GM21390 (cell line): ENCODE measurements around the gene TAF3.
A peak's percentile ranks its signal among the peaks of the same experiment; 100 is the strongest.
"Not testable (repeated sequence)": the region's sequence is repeated elsewhere in the genome, so short reads cannot be mapped to it uniquely, and the experiment has no call there.

ENCODE experiments used
- ATAC-seq: cut with Tn5 transposase; IDR thresholded peaks from one replicate; pipeline ENCODE4 v1.9.1; 2021; ENCODE audit not compliant: unreplicated experiment

The TAF3 gene, protein sequence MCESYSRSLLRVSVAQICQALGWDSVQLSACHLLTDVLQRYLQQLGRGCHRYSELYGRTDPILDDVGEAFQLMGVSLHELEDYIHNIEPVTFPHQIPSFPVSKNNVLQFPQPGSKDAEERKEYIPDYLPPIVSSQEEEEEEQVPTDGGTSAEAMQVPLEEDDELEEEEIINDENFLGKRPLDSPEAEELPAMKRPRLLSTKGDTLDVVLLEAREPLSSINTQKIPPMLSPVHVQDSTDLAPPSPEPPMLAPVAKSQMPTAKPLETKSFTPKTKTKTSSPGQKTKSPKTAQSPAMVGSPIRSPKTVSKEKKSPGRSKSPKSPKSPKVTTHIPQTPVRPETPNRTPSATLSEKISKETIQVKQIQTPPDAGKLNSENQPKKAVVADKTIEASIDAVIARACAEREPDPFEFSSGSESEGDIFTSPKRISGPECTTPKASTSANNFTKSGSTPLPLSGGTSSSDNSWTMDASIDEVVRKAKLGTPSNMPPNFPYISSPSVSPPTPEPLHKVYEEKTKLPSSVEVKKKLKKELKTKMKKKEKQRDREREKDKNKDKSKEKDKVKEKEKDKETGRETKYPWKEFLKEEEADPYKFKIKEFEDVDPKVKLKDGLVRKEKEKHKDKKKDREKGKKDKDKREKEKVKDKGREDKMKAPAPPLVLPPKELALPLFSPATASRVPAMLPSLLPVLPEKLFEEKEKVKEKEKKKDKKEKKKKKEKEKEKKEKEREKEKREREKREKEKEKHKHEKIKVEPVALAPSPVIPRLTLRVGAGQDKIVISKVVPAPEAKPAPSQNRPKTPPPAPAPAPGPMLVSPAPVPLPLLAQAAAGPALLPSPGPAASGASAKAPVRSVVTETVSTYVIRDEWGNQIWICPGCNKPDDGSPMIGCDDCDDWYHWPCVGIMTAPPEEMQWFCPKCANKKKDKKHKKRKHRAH

DNA sequence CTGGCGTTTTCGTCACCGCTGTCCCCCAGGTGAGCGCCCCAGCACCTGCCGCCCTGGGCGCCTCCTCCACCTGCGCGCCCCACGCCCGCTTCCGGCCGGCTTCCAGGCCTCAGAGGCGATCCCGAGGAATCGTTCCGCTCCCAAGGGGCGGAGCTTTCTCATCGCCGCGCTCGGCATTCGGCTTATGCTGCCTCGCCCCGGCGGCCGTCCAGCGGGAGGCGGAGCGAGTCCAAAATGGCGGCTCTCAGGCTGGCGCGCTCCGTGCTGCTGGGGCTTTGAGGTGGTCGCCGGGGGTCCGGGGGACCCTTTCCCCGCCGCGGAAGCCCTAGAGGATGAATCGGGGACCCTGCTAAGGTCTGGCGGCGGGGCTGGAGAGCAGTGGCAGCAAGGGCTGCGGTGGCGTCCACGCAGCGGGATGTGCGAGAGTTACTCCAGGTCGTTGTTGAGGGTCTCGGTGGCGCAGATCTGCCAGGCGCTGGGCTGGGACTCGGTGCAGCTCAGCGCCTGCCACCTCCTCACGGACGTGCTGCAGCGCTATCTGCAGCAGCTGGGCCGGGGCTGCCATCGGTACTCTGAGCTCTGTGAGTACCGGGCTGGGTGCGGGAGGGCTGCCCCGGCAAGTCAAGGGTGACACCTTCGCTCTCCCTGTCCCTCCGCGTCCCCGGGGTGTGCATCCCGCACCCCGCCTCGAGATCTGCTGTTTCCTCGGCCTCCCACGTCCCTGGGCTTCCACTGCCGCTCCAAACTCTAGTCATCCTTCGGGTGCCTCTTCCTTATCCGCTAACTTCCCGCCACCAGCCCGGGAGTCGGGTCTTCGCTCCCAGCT is at the start of gene TAF3:
TAF3 (plus strand) TSS at position 211 of the 826 bp plus-strand sequence; CDS start at position 416, 205 bp downstream.
- ATAC-seq = peak; percentile 86

DNA sequence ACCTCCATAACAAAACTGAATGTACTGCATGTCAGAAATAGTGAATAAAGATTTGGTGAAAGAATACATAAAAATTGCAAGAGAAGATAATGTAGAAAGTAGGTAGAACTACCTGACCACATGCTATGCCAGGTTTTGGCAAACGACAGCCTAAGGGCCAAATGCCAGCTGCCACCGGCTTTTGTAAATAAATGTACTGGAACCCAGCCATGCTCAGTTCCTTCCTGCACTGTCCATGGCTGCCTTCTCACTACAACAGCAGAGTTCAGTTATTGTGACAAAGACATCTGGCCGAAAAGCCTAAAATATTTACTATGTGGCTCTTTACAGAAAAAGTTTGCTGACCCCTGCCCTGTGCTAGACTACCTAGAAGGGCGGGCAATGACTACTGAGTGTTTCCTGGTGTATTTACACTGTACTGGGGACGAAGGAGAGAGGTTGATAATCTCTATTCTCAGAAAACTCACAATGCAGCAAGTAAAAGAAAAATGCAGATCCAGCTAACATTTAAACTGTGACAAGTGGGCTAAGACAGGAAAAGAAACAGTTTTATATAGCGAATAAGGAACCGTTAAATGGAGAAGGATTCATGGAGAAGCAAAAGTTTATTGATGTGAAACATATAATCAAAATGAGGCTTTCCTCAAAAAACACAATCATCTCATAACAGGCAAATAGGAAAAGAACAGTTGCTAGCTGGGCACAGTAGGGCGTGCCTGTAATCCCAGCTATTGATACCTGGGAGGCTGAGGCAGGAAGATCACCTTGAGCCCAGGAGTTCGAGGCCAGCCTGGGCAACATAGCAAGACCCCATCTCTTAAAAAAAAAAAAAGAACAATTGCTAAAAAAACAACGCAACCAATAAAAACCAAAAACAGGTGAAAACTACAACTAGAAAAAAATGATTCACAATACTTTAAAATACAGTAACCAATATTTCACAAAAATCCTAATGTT is 44.2 kb upstream of the TAF3 start:
- no peak for ATAC-seq

DNA sequence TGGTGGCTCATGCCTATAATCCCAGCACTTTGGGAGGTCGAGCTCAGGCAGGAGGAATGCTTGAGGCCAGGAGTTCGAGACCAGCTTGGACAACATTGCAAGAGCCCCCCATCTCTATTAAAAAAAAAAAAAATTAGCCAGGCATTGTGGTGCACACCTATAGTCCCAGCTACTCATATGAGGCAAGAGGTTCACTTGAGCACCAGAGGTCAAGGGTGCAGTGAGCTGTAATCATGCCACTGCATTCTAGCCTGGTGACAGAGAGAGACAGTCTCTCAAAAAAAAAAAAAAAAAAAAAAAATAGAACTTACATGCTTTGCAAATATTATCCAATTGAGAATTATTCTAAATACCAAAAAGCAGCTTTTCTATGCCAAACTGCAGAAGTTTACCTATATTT is 41.5 kb upstream of the TAF3 start:
- ATAC-seq = no peak

DNA sequence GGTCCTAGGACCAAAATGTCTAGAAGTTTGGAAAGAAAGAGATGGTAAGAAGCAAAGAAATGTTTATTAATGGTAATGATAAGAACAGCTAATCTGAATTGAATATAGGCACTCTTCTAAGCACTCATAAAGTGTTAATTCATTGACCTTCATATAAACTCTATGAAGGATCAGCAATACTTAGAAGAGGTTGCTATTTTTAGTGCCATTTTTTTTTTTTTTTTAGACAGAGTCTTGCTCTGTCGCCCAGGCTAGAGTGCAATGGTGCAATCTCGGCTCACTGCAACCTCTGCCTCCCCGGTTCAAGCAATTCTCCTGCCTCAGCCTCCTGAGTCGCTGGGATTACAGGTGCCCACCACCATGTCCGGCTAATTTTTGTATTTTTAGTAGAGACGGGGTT is 36.1 kb upstream of the TAF3 start:
- ATAC-seq = not testable (repeated sequence)

DNA sequence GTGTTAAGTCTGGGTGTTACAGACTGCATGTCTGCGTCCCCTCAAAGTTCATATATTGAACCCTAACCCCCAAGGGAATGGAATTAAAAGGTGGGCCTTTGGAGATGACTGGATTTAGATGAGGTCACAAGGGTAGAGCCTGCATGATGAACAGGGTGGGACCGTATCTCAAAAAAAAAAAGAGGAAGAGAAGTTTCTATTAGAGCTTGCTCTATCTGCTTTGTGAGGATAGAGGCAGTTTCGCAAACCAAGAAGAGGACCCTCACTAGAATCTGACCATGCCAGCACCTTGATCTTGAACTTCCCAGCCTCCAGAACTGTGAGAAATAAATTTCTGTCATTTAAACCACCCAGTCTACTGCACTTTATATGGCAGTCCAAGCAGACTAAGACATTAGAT is 31.9 kb upstream of the TAF3 start:
- no peak for ATAC-seq

DNA sequence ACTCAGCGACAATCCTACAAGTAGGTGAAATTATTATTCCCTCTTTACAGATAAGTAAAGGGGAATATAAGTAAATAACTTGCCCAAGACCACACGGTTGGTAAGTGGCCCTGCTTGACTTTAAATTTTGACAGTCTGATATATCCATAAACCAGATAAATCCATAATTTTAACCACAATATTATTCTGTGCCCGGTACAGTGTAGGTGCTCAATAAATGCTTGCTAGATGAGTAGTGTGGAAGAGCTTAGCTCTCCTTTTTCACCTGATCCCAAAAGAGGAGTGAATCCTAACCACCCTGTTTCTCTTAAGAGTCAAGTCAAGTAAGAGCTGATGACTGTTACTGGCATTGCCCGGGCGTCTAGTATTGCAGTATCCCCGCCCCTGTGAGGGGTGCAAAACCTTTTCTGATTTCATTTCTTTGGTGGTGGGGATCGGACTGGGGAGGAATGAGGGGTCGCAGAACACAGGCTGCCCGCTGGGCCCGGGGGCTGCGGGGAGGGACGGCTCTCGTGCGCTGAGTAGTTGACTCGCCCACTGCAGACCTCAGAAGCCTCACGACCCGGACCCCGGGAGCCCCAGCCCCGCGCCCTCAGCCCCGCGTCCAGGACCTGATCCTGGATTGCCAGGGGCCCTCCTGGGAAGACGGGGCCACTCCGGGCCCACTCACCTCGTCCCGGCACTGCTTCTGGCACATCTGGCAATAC is 31.0 kb upstream of the TAF3 start:
- peak; percentile 1 for ATAC-seq

DNA sequence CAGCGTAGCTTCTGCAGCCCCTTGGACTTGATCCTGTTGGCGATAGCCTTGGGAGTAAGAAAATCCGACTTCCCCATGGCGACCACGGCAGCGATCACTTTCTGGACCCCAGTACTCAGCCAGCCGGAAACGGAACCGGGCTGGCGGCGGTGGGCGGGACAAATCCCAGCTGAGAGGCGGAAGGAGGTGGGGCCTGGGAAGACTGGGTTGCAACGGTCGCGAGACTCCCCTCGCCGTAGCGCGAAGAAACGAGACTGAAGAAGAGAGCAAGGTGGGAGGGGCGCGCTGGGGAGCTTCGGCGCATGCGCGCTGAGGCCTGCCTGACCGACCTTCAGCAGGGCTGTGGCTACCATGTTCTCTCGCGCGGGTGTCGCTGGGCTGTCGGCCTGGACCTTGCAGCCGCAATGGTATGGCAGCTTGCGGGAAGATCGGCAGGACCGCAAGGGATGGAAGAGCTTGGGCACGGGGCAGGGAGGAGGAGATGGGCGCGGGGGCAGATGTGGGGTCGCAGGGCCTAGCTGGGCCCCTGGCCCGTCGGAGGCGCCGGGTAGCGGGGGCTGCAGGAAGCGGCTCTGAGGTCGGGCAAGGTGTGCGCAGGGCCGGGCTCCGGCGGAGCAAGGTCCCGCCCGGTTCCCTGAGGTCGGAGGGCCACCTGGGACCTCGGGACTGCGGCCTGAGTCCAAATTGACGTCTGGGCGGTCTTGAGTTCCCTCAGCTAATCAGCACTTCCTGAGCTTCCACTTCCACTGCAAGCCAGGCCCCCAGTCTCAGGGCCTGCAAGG is 30.3 kb upstream of the TAF3 start, which contains the start of the genes ATP5F1C and KIN:
ATP5F1C (plus strand) TSS at position 321 of the 782 bp plus-strand sequence; CDS start at position 352, 31 bp downstream.
KIN (minus strand) TSS at position 137 of the 782 bp plus-strand sequence; CDS start at position 77, 60 bp downstream.
- peak; percentile 92 for ATAC-seq

DNA sequence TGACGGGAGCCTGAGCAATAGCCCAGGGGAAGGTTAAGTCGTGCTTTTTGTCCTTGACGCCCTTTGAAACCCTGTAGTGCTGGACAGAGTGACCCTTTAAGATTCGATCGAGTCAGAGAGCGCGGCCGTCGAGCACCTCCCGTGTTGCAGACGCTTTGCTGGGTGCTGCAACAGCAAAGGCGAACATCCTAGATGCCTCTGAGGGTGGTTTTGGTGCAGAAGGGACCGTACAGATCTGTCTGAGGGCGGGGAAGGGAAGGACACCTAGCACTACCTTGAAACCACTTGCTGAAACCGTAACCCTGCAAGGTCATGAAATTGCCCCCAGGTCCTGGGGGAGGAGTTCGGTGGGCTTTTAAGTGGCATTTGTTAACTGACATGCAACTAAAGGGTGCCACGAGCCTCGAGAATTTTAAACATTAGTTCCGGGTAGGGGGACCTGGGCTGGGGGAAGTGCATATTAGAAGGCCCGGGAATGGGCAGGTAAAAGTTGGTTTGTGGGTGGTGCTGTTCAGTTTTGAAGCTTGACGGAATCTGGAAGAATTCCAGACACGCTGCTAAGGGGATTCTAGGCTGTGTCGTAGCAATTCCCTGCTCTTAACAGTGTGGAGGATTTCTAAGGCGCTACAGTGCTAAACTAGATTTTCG is 29.5 kb upstream of the TAF3 start:
- peak; percentile 10 for ATAC-seq

DNA sequence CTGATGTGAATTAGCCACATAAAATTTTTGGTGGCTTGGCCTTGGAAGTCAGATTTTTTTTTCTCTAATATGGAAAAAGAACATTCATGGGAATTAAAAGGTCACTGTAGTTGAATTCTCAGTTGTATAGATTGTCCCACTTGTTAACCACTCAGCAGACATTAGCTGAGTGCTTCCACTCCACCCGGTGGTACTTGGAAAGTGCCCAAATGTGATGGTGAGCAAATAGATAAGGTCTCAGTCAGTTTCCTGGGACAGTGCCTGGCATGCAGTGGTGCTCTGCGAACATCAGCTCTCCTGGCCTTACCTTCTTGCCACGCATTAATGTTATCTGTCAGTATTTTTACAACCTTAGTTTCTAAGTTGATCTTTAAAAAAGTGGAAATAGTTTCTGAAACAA is 28.9 kb upstream of the TAF3 start:
- ATAC-seq = no peak

DNA sequence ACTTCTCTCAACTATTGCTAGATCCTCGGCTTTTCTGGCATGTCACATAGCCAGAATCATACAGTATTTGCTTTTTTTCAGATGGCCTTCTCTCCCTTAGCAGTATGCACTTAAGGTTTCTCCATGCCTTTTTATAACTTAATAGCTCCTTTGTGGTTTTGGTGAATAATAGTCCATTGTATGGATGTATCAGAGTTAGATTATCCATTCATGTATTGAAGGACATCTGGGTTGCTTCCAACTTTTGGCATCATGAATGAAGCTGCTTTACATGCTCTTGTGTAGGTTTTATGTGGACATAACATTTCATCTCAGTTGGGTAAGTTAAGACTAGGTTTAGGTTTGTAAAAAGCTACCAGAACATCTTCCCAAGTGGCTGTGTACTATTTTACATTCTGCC is 25.8 kb upstream of the TAF3 start:
- no peak for ATAC-seq

DNA sequence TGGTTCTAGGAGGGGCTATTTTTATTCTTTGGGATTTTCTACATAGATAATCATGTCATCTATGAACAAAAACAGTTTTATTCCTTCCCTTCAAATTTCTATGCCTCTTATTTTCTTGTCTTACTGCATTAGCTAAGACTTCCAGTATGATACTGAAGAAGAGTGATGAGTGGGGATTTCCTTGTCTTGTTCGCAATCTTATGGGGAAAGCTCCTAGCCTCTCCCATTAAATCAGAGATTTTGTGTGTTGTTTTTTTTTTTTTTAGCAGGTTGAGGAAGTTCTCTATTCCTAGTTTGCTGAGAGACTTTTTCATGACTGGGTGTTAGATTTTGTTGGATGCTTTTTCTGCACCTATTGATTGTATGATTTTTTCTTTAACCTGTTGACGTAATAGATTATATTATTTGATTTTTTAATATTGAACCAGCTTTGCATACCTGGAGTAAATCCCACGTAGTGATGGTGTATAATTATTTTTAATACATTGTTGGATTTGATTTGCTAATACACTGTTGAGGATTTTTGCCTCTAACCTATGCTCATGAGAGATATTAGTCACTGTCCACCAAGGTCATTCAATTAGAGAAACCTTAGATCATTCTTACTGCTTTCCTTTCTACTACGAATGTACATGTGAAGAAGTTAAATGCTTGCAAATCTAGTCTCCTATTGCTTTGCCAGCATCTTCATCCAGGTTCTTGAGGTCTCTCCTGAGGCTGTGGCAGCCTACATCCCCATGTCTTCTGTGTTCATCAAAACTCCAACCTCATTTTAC is 23.9 kb upstream of the TAF3 start:
- no peak for ATAC-seq

DNA sequence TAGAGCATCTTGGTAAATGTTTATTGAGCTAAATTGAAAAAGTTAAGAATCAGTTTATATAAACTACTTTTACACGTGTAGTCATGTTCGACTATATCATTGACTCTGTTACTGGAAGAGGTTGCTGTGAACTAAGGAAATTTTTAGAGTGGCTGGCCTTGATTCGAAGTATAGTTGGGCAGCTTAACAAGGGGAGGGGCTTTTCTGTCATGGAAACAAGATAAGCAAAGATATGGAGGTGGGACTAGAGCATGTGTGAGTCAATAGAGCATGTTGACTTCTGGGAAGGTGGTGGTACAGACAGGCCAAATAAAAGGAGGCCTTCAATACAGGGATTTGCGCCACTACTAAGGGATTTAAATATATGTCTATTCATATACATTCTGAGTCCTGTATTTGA is 22.7 kb upstream of the TAF3 start:
- ATAC-seq = no peak

DNA sequence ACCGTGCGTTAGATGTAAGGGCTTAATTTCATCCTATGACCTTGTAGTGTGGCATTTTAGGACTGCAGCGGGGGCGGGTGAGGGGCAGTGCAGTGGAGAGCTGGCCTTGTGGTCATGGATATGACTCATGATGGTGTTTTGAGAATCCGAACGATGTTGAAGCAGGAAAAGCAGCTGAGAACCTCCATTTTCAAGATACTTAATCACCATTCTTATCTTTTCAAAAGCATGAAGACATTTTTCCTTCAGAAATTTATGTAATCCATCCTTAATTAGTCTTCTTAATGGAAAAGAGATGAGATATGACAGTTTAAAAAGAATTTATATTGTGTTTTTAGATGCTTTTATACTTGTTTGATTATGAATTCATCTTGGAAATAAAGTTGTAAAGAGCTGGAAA is 20.7 kb upstream of the TAF3 start:
- no peak for ATAC-seq

DNA sequence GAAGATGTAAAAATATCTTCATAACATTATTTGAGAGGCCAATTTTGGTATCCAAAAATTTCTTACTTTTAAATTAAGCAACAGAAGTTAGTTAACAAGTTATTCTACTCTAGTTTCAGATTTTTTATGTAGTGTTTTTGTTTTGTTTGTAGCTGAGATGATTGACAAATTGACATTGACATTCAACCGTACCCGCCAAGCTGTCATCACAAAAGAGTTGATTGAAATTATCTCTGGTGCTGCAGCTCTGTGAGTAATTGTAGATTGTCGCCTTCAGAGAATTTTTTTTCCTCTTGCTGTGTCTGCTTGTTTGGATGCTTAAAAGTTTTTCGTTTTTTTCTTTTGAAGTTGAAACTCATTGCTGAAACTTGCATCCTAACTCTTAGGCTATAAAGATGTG is 15.7 kb upstream of the TAF3 start:
- no peak for ATAC-seq

DNA sequence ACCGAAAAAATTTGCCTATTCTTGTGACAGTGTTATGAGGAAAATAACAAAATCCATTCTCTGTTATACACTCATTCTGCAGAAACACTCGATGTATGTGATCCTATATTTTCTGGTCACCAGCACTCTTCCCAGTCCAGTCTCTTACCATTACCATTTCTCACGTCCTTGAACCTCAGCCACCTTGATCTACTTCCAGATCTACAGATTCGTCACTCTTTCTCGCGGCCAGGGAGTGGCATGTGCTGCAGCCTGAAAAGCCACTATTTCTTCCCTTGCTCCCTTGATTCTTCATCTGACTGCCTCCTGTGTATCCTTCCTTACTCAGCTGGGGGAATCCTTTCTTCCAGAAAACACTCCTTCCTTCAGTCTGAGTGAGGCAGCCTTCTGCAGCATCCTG is 14.1 kb upstream of the TAF3 start:
- ATAC-seq = no peak

DNA sequence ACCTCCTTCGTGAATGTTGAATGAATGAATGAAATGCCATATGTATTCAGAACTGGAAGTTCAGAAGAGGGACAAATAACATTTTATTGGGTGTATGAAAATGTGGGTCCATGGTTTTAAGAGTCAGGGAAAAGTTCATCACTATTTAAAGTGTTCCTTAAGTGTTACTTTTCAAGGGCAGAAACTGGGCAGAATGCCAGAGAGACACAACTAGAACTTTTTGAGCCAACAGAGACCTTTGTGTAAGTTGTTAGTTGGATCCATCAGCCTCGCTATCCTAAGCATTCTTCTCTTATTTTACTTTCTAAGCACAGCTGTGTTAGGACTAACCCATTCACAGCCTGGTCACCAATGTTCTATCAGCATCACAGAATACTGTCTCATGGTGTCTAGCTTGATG is 13.6 kb upstream of the TAF3 start:
- no peak for ATAC-seq

DNA sequence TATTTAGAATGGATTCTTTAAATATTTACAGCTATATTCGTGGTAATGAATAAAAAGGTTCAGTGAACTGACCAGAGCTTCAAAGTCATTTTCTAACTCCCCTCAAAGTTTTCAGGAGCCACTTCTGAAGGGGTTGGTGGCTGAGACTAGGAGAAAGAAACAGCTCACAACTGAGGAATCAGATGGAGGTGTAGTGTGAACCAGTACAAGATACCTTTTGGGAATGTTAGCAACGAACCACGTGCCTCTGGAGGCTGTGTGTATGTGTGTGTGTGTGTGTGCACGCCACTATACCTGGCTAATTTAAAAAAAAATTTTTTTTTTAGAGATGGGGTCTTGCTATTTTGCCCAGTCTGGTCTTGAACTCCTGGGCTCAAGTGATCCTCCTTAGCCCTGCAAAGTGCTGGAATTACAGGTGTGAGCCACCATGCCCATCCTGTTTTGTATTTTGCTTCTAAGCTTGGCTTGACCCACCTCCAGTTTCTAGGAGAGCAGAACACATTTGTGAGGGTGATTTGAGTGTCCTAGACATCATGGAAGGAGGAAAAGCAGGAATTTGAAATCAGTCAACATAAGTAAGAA is 9.5 kb upstream of the TAF3 start:
- no peak for ATAC-seq
